SKM-1 (cell line): Measurements from ENCODE around the gene C1orf87.

ENCODE experiments used
- DNase-seq: peaks from one replicate; lab custom pipeline; 2025; ENCODE audit not compliant: unreplicated experiment; lab: John Stamatoyannopoulos, UW

The C1orf87 gene

GRCh38 chr1:60073605-60074278 is at the start of gene C1orf87:
Gene C1orf87, minus strand, starts transcription at chr1:60073770. Its CDS starts 1,127 bp downstream, at chr1:60072643.
- DNase-seq: no peak

- DNase-seq: no peak
Observed at GRCh38 chr1:60118085-60118484, 44.5 kb upstream of the C1orf87 start.

GRCh38 chr1:60114745-60115318 is 41.3 kb upstream of the C1orf87 start:
- no peak for DNase-seq

- no peak for DNase-seq
Observed at GRCh38 chr1:60113596-60113995, 40.0 kb upstream of the C1orf87 start.

GRCh38 chr1:60113028-60113427 is 39.5 kb upstream of the C1orf87 start:
- DNase-seq: no peak

GRCh38 chr1:60111716-60112115 is 38.1 kb upstream of the C1orf87 start:
- no peak for DNase-seq

GRCh38 chr1:60111118-60111517 is 37.5 kb upstream of the C1orf87 start:
- no peak for DNase-seq

GRCh38 chr1:60108196-60108595 is 34.6 kb upstream of the C1orf87 start:
- no peak for DNase-seq

- no peak for DNase-seq
Observed at GRCh38 chr1:60103186-60103585, 29.6 kb upstream of the C1orf87 start.

- DNase-seq: no peak
Observed at GRCh38 chr1:60102267-60103061, 28.9 kb upstream of the C1orf87 start.

- DNase-seq: no peak
Observed at GRCh38 chr1:60101516-60101915, 27.9 kb upstream of the C1orf87 start.

- DNase-seq: no peak
Observed at GRCh38 chr1:60091195-60091715, 17.7 kb upstream of the C1orf87 start.

- no peak for DNase-seq
Observed at GRCh38 chr1:60090655-60091054, 17.1 kb upstream of the C1orf87 start.

GRCh38 chr1:60088620-60089155 is 15.1 kb upstream of the C1orf87 start:
- no peak for DNase-seq

- DNase-seq: no peak
Observed at GRCh38 chr1:60087681-60088080, 14.1 kb upstream of the C1orf87 start.

- no peak for DNase-seq
Observed at GRCh38 chr1:60078182-60078581, 4.6 kb upstream of the C1orf87 start.

- DNase-seq: no peak
Observed at GRCh38 chr1:60071296-60071695, 2.3 kb downstream of the C1orf87 start.

GRCh38 chr1:60069691-60070090 is 3.9 kb downstream of the C1orf87 start:
- no peak for DNase-seq

- DNase-seq: no peak
Observed at GRCh38 chr1:60068393-60069045, 5.1 kb downstream of the C1orf87 start.

GRCh38 chr1:60066001-60066400 is 7.6 kb downstream of the C1orf87 start:
- DNase-seq: no peak

GRCh38 chr1:60065199-60065598 is 8.4 kb downstream of the C1orf87 start:
- DNase-seq: no peak
